ENCODE measurements around the gene CAPN2.

CAPN2 gene

DNA sequence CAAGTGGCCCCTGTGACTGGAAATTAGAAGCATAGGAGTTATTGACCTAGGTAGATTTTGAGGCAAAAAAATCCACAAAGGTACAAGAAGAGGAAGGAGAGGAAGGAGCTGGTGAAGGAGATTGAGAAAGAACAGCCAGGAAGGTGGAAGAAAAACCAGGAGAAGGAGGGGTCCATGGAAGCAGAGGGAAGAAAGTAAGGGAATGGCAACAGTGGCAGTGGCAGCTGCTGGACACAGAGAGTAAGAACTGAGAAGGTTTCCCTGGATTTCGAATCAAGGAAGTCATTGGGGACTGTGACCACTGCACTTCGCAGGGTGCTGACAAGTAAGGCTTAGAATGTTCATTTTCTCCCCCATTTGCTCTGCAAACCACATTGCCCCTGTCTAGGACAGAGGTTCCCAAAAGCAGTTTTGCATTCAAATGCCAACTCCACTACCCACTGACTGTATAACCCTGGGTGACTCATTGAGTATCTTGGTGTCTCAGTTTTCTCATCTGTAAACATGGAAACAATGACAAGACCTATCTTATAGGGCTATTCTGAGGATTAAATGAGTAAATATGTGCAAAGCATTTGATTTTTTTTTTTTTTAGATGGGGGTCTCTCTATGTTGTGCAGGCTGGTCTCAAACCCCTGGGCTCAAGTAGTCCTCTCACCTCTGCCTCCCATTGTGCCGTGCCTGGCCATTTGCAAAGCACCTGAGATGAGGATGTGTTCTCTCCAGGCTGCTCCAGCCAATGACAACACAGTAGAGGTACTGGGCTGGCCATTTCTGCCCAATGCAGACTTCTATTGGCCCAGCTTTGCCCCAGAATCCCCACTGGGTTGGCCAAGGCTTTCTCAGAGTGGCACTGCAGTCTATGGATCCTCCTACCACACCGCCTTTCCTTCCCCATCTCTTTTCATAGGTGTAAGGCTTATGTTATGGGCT is 9.3 kb upstream of the CAPN2 start:
- DNase-seq (ENCODE audit: low spot score): no peak

DNA sequence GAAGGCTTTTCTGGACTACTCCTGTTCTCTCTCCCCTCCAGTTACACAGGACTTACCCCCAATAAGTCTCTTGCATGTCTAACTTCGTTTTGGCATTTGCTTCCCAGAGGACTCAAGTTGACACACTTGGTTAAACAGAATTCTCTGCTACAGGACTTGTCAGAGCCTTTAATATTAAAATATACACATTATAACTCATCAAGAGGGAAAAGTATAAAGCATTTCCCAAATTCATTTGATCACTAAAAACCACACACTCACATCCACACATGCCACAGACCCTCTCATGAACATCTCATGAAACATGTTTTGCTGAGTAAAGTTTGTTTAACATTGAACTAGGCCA is 8.7 kb upstream of the CAPN2 start:
- DNase-seq (ENCODE audit: low spot score): no peak

DNA sequence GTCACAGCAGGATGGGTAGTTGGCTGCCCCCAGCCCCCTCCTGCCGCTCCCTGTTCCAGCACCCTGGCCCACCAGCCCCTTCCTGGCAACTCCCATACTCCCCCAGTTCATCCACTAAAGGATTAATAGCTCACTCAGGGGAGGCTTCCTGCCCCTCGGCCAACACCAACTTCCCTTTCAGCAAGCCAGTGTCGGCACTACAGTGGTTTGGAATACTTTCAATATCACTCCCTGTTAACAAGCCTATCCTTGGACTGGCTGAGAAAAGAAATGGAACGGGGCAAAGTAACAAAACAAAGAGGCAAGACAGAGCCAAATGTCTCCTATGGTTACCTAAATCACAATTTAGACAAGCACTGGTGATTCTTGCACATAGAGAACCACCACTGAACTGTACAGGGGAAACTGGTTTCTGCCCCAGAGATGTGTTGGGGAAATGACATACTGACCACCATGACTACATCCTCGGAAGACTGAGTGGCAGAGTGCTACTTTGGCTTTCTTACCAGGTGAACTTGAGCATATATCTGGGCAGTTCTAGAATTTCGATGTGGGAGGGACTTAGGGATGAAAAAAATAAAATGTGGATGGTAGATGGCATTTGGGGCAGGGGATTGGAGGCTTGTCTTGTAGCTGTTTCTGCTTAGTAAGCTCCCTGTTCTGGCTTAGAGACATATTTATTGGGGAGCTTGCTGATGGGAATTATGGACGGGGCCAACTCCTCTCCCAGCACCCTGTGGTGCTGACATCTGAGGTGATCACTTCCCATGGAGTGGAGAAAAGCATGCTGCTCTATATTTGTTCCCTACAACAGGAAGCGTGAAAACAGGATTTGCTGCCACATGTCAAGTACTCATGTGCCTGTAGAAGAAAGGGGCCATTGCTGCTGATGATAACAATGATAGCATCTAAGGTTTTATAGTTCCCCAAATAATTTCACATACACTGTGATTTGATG is 7.1 kb upstream of the CAPN2 start:
- DNase-seq (ENCODE audit: low spot score): no peak

DNA sequence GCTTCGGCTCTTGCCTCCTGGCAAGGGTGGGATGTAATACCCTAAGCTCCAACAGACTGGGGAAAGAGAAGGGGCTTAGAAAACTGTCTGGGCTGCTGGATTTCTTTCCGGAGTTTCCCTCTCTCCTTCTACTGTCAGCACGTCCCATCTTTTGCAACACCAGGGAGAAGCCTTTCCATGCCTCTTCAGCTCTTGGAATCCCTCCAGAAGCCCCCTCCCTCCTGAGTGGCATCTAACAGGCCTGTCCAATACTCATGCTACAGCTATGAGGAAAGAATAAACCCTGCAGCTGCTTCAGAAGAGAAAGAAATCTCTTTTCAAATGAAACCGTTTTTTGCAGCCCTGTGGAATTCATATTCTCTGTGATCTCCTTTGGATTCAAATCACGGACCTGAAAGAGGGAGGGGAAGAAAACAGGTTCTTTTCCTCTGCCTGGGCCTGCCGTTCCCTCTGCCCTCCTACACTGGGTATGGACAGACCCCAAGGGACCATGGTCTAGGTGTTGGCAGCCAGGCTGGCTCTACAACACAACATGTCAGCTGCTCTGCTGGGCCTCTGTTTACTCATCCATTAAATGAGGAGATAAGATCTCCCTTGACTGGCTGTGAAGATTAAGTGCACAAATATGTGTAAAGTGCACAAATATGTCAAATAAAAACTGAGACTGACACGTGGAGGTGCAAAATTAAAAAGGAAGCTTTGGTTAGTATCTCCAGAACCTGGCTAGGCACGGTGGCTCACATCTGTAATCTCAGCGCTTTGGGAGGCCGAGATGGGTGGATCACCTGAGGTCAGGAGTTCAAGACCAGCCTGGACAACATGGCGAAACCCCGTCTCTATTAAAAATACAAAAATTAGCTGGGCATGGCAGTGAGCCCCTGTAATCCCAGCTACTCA is 6.0 kb upstream of the CAPN2 start:
- no peak for DNase-seq (ENCODE audit: low spot score)

DNA sequence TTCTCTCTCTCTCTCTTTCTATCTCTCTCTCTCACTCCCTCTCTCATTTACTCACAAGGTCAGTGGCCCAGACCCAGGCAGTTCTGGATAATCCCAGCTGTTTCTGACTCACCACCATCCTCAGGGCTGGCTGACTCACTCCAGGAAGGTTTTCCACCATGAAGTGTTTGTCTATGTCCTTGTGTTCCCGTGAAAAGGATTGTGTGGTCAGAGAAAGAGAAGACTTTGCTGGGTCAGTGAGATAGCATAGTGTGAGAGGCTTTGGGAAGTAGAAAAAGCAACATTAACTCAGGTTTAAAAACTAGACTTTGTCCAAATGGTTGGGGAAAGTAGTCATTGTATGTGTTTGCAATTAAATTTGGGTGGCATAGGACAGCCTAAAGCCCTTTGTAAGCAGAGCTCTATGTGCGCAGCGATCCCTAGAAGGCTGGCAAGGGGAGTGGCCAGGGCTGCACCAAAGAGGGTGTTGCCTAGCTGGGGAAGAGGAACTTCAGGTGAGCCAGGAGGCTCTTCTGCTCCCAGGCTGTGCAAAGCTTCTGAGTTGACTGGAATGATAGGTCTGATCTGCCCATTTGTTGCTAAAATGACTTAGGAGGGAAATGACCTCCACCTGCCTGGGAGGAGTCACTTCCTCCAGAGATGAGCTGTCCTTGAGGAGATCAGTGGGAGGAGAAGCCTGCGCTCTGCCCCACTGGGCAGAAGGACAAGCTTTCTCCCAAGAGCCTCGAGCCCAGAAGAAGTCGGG is 4.9 kb upstream of the CAPN2 start:
- no peak for DNase-seq (ENCODE audit: low spot score)

DNA sequence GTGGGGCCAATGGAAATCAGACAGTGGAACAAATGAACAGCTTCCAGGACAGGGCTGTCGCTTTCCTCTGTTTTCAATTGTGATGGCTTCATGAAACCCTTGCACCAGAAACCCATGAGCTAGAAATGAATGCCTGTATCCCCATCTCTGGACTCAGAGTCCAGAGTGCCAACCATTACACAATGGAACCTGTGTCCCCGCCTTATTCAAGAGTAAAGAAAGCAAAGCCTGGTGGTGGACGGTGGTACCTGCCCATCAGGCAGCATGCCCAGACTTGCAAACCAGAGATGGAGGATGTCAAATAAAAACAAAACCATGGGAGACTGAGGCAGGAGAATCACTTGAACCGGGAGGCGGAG is 4.4 kb upstream of the CAPN2 start:
- DNase-seq (ENCODE audit: low spot score): no peak

DNA sequence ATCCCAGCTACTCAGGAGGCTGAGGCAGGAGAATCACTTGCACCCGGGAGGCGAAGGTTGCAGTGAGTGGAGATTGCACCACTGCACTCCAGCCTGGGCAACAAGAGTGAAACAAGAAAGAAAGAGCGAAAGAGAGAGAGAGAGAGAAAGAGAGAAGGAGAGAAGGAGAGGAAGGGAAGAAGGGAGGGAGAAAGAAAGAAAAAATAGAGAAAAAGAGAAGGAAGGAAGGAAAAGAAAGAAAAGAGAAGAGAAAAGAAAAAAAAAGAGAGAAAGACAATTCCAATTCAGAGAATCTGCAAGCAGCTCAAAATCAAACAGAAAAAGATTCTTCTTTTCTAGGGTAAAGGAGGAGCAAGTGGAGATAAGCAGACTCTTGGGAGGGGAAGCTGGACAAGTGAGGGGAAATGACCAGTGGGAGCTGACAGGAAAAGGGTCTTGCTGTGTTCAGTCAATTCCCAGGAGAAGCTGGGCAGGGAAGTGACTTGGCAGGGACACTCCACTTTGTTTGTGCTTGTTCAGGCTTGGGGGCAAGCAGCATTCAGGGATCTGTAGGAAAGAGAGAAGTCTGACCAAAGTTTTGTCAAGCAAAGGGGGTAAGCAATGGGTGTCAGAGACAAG is 3.6 kb upstream of the CAPN2 start:
- no peak for DNase-seq (ENCODE audit: low spot score)

DNA sequence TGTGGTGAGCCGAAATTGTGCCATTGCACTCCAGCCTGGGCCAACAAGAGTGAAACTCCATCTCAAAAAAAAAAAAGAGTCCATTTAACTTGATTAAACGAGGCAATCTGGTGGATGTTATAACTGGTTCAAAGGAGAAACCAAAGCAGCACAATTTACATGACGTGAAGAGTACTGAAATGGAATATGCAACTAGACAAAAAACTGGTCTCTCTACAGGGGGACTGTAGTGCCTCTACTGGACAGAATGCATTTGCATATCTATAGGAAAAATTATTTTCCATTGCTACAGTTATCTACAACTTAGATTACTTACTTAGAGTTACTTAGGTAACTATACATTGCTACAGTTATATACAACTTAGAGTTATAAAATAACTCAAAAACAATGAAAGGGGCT is 2.7 kb upstream of the CAPN2 start:
- DNase-seq (ENCODE audit: low spot score): no peak

DNA sequence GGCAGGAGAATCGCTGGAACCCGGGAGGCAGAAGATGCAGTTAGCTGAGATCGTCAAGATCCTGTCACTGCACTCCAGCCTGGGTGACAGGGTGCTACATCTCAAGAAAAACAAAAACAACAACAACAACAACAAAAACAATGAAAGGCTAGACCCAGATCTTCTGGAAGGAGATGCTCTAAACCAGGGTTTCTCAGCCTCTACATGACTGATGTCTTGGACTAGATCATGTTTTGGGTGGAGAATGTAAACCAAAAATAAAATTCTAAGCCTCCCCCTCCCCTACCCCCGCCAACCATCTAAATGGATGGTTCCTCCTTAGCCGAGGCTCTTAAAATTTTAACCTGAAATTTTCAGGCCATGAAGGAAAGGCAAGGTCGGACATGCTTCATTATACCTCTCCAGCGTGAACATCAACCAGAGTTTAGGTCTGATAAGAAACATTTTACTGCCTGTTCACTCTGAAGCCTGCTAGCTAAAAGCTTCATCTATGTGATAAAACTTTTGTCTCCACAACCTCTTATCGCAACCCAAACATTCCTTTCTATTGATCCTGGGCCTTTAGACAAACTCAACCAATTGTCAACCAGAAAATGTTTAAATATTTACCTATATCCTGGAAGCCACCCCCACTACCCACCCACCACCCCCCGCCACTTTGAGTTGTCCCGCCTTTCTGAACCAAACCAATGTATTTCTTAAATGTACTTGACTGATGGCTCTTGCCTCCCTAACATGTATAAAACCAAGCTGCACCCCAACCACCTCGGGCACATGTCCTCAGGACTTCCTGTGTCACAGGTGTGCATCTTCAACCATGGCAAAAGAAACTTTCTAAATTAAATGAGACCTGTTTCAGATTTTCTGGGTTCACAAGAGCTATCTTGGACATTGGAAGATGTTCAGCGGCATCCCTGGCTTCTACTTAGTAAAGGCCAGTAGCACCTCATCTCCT is 1.9 kb upstream of the CAPN2 start:
- no peak for DNase-seq (ENCODE audit: low spot score)

DNA sequence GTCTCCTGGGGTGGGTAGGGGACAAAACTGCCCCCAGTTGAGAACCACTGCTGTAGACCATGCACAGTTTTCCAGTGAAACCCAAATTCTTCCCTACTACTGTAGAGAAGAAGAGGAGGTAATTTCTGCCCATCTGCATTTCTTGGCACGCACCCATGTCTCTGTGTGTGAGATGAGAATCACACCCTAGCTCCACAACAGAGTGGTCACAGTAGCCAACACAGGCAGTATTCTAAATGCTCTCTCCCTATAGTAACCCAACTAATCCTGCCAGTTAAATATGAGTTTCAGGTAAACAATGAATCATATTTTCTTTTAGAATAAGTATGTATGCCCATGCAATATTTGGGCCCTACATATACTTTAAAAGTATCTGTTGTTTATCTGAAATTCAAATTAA is 1.2 kb upstream of the CAPN2 start:
- no peak for DNase-seq (ENCODE audit: low spot score)

DNA sequence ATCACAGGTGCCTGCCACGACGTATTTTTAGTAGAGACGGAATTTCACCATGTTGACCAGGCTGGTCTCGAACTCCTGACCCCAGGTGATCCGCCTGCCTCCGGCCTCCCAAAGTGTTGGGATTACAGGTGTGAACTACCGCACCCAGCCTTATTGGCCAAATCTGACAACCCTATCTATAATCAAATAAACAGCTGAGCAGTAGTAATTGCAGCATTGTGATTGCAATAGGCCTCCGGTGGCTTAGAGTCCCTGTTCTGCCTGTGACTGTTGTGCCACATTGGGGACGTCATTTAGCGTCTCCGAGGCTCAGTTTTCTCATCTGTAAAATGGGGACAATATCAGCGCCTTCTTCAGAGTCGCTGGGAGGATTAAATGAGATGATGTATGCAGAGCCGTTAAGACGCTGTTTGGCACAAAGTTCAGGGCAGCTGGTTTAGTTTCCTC is 569 bp upstream of the CAPN2 start:
- DNase-seq (ENCODE audit: low spot score): no peak

DNA sequence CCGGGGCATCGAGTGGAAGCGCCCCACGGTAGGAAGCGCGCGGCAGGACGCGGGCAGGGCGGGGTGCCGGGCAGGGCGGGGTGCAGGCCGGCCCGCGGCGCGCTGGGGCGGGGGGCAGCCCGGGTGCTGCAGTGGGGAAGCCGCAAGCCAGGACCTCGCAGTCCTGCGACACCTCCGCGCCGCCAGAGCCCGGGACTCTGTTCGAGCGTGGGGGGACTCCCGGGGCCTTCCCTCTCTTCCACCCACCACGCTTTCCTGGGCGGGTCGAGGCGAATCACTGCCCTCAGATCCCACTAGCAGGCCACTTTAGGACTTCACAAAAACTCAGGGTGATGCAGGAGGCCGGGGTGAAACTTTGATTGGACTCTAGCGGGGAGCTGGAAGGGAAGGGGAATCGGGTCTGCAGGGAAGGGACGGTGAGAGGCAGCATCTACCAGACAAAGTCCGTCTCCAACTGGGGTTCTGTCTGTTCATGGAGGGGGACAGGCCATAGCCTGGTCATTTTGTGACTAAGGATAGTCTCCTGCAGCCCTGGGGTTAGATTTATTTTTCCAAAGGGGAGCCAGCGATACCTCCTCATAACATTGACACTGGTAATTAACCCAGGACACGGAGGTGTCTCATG is 623 bp downstream of the CAPN2 start:
- peak; percentile 56 for DNase-seq (ENCODE audit: low spot score)

DNA sequence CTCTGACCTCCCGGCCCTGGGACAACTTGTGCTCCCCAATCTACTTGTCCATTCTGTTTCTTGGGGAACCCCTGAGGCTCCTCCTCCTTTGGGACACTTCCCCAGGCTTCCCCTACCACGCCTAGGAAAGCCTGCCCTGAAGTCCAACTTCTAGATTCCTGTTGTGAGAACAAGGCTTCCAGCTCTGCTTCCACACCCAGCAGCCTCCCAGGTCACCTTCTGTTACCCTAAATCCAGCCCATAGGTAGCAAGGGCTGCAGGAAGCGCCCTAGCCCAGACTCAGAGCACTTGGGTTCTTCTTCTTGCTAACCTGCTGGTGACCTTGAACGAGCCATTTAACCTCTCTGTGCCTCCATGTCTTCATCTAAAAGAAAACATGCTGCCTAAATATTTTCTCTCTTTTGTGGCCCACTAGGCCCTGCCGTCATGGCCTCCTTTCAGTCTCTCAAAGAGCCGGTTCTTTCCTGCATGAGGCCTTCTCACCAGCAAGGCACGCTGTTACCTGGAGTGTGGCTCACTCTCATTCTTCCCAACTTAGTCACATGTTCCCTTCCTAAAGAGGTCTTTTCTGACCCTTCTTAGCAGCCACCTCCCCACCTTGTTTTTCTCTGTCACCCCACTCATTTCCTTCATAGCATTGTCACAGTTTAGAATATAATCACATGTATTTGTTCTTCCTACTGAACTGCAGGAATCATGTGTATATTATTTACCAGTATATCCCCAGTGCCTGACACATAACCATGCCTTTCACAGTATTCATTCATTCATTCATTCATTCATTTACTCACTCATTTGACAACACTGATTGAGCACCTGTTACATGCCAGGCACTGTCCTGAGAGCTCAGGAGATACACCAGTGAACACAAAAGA is 1.4 kb downstream of the CAPN2 start:
- no peak for DNase-seq (ENCODE audit: low spot score)

DNA sequence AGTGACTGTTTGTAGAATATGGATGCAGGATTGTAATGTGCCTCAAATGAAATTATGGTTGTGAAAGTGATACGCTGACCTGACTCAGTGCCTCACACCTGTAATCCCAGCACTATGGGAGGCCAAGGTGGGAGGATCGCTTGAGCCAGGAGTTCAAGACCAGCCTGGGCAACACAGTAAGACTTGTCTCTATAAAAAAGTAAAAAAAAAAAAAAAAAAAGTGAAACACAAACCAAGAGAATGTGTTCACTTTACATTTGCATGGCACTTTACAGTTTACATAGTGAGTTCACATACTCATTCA is 2.0 kb downstream of the CAPN2 start:
- DNase-seq (ENCODE audit: low spot score): no peak

DNA sequence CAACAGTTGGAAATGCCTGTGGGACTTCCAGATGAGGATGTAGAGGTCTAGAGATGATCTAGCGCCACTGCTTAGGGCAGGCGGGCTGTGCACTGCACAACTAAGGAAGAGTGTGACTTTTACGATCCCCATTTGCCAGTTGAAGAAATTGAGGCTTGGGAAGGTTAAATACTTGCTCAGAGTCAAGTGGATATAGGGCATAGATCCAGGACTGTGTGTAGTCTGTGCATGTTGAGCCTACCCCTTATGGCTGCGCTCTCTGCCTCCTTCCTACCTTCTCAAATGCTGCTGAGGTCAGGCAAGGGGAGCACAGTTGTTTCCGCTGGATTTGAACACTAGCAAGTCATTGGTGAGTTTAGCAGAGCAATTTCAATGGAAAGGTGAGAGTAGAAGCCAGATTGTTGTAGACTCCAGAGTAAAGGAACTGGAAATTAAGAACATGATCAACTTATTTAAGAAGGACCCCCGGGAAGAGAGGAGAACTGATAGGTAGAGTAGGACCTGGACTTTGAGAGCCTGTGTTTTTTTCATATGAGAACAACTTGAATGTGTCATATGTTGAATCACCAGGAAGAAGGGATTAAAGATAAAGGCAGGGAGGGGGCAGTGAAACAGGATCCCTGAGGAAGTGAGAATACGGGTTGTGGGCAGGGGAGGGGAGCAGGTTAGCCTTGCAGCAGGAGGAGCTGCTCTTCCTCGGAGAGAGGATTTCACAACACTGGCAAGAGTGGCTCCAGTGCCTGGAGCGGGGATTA is 2.7 kb downstream of the CAPN2 start:
- peak; percentile 44 for DNase-seq (ENCODE audit: low spot score)

DNA sequence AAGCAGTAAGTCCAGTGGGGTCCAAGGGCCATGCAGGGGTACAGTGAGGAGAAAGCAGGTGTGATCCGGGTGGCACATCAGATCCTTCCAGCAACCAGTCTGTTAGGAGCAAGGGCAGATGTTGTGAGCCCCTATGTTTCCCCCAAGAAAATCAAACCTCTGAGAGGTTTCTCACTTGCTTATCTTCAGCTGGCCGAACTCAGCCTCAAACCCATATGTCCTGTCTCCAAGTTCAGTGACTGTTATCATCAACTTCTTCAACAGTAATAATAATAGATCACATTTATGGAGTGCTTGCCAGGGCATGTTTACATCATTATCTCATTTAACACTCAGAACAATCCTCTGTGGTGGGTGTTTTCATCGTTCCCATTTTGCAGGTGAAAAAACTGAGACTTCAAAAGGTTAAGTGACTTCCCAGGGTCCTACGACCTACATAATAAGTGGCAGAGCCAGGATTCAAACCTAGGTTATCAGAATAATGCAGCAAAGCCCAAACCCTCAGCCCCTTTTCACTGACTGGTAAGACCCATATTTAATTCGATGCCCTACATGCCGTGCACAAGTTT is 3.3 kb downstream of the CAPN2 start:
- no peak for DNase-seq (ENCODE audit: low spot score)

DNA sequence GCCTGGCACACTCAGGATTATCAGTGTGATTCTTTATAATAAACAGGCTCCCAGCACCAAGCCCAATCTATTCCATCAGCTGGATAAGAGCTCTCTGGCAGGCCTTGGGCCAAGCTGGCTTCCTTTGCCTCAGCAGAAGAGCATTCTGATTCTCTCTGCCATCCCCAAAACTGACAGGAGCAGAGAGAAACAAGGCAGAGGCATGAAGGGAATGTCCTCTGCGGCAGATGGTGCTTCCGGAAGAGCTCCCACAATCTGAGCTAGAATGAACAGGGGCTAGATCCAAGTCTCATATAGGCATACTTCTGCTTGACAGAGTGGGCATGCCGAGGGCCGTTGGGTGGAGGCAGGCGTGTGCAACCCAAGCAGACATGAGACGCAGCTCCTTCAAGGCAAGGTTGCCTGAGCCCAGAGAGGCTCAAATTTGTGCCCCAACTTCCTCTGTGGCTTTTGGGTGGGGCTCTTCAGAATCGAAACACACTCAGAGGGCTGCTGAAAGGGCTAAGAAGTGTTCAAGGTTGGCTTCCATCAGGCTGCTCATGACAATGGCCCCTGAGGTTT is 4.0 kb downstream of the CAPN2 start:
- DNase-seq (ENCODE audit: low spot score): no peak

Measured in iPS-NIHi11 (cell line).